ENCODE data around the gene IL12A. TPM values are rescaled to one million over a fixed set of nuclear protein-coding genes. Genes with fewer than 3 reads are reported as not detected.

The IL12A gene
- total RNA-seq, 2 donors from 2014 or later: not detected

DNA sequence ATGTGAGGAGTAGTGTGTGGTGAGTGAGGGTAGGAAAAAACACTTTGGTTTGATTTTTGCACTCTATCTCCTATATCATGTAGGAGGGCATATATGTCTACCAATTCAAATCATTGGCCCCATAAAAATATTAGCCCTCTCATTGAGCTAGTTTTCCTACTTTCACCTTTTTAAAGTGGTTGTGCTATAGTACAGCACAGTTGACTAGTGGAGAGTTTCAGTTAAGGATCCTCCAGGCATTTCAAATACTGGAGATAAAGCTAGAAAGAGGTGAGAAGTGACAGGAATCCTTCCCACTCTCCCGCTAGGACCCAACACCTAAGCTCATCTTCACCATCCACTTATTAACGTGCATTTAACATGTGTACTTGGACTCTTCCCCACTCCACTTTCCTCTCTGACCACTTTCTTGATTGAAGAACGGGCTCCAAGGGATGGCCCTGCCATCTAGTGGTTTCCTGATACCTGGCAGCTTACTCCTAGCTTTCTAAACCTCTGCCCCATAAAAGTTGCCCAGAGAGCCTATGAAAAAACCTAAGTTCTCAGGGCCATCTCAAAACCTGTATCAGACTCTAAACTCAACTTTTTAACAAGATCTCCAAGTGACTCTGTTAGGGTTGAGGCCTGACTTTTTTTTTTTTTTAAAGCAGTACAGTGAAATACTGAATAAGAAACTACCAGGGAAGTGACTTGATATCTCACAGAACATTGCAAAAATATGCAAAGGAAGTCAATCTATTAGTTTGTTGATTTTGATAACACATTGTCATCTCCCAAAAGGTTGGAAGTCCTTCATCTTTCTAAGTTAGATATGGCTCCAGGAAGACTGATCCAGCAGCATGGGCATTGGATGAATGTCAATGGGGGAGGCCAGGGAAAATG is 17.9 kb downstream of the IL12A start:
- TF ChIP-seq, protein P1, sequence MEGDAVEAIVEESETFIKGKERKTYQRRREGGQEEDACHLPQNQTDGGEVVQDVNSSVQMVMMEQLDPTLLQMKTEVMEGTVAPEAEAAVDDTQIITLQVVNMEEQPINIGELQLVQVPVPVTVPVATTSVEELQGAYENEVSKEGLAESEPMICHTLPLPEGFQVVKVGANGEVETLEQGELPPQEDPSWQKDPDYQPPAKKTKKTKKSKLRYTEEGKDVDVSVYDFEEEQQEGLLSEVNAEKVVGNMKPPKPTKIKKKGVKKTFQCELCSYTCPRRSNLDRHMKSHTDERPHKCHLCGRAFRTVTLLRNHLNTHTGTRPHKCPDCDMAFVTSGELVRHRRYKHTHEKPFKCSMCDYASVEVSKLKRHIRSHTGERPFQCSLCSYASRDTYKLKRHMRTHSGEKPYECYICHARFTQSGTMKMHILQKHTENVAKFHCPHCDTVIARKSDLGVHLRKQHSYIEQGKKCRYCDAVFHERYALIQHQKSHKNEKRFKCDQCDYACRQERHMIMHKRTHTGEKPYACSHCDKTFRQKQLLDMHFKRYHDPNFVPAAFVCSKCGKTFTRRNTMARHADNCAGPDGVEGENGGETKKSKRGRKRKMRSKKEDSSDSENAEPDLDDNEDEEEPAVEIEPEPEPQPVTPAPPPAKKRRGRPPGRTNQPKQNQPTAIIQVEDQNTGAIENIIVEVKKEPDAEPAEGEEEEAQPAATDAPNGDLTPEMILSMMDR (IDR thresholded peaks at IDR 0.05): peak; percentile 72
- DNase-seq (ENCODE audit: low spot score): no peak
- Histone ChIP-seq H3K27ac (no peak overlapping the region), H3K9me3 (no peaks in the 10 kb centered on the region), H3K27me3 (replicated peaks; ENCODE audit: insufficient read depth) (no peaks in the 10 kb centered on the region), H3K4me1 (ENCODE audit: control insufficient read depth in 1 of 2, low read depth in 2 of 2) (no peaks in the 10 kb centered on the region), H3K4me3 (no peak overlapping the region), H3K36me3 (no peaks in the 10 kb centered on the region)
- ATAC-seq (ENCODE audit: insufficient number of reproducible peaks, low FRiP score, low read depth): peak; percentile 46

DNA sequence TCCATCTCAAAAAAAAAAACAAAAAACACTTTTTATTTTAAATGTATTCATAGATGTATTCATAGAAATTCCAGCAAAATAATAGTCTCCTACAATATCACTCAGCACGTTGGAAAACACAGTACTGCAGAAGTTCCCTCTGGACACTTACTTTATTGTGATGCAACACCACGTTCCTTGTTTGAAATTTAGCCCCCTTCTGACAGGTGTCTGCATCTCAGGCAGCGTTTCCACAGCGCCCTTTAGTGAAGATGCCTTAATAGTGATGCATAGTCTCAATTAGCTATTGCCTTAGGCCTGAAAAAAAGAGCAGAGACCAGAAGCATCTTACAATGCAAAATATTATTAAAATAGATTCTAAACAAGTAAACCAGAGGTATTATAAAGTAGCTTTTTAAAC is 20.3 kb downstream of the IL12A start:
- H3K27ac ChIP-seq: no peak overlapping the region
- TF ChIP-seq, protein P1 (IDR thresholded peaks at IDR 0.05): no peak
- no peaks in the 10 kb centered on the region for H3K27me3 ChIP-seq (replicated peaks; ENCODE audit: insufficient read depth)
- ATAC-seq (ENCODE audit: insufficient number of reproducible peaks, low FRiP score, low read depth): no peak
- H3K36me3 ChIP-seq: no peaks in the 10 kb centered on the region
- H3K4me1 ChIP-seq (ENCODE audit: control insufficient read depth in 1 of 2, low read depth in 2 of 2): no peaks in the 10 kb centered on the region
- H3K4me3 ChIP-seq: no peak overlapping the region
- DNase-seq (ENCODE audit: low spot score): no peak
- H3K9me3 ChIP-seq: no peaks in the 10 kb centered on the region

DNA sequence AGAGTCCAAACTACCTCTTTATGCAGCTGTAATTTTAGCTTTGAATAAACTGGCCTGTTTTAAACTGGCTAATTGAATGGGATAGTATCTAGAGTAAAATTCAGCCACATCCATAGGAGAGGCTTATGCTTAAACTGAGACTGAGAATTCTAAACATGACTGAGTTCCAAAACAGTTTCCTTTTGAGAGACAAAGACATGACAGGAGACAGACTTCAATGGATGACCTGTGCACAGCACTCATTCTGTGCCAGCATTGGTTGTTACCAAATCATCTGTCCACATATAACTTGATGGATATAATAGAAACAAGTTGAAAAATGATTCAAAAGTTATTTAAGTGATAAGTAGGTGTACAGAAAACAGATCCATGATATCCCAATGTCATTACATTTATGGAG is 20.9 kb downstream of the IL12A start:
- no peak overlapping the region for H3K4me3 ChIP-seq
- DNase-seq (ENCODE audit: low spot score) (no peak), ATAC-seq (ENCODE audit: insufficient number of reproducible peaks, low FRiP score, low read depth) (no peak)
- H3K36me3 ChIP-seq: no peaks in the 10 kb centered on the region
- H3K9me3 ChIP-seq: no peaks in the 10 kb centered on the region
- H3K4me1 ChIP-seq (ENCODE audit: control insufficient read depth in 1 of 2, low read depth in 2 of 2): no peaks in the 10 kb centered on the region
- no peak overlapping the region for H3K27ac ChIP-seq
- TF ChIP-seq, protein P1 (IDR thresholded peaks at IDR 0.05): no peak
- H3K27me3 ChIP-seq (replicated peaks; ENCODE audit: insufficient read depth): no peaks in the 10 kb centered on the region

DNA sequence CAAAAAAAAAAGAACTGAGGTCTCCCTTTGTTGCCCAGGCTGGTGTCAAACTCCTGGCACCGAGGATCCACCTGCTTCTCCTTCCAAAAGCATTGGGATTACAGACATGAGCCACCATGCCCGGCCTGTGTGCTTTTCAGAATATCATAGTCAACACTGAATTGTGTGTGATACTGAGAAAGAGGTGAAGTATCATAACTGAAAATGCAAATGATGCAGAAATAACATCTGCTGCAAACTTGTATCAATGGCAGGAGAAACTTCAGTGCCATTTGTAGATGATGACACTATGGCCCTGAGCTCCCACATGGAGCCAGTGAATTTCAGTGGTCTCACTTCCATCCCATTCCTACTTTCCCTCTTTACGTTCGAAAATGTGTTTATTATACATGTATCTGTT is 21.9 kb downstream of the IL12A start:
- TF ChIP-seq, protein P1 (IDR thresholded peaks at IDR 0.05): no peak
- Histone ChIP-seq H3K27ac (no peak overlapping the region), H3K9me3 (no peaks in the 10 kb centered on the region), H3K4me1 (ENCODE audit: control insufficient read depth in 1 of 2, low read depth in 2 of 2) (no peaks in the 10 kb centered on the region), H3K27me3 (replicated peaks; ENCODE audit: insufficient read depth) (no peaks in the 10 kb centered on the region), H3K36me3 (no peaks in the 10 kb centered on the region), H3K4me3 (no peak overlapping the region)
- ATAC-seq (ENCODE audit: insufficient number of reproducible peaks, low FRiP score, low read depth) (no peak), DNase-seq (ENCODE audit: low spot score) (no peak)

DNA sequence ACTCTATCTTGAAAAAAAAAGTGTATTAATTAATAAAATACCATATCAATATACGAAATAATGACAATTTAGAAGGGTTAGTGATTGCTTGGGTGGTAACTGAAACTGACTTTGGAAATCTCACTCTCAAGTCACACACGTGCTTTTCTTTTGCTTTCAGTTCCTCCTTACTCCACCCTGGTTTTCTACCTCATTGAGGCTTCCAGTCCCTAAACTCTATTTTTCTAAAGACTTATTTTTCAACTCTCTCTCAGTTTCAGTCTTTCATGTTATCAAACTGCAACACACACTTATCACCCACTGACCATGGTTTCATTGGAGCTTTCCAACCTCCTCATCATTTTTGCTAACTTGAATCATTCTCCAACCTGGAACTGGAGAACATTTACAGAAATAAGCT is 23.5 kb downstream of the IL12A start:
- H3K9me3 ChIP-seq: no peaks in the 10 kb centered on the region
- DNase-seq (ENCODE audit: low spot score): no peak
- no peaks in the 10 kb centered on the region for H3K4me1 ChIP-seq (ENCODE audit: control insufficient read depth in 1 of 2, low read depth in 2 of 2)
- H3K27ac ChIP-seq: no peak overlapping the region
- TF ChIP-seq, protein P1 (IDR thresholded peaks at IDR 0.05): no peak
- H3K27me3 ChIP-seq (replicated peaks; ENCODE audit: insufficient read depth): no peaks in the 10 kb centered on the region
- H3K4me3 ChIP-seq: no peak overlapping the region
- no peak for ATAC-seq (ENCODE audit: insufficient number of reproducible peaks, low FRiP score, low read depth)
- no peaks in the 10 kb centered on the region for H3K36me3 ChIP-seq
